H1 (cell line): ENCODE measurements around the gene MINAR2. TPM values are rescaled to one million over a fixed set of nuclear protein-coding genes. Genes with fewer than 3 reads are reported as not detected.

Source experiments
- CTCF ChIA-PET: fragments of 300-600 bp; sonication (Branson Sonifier 250); formaldehyde crosslinking; loops from one replicate; lab custom pipeline; 2021; ENCODE audit not compliant: partially characterized antibody; lab: Charles Lee
- POLR2A ChIA-PET: fragments of 300-600 bp; sonication (Branson Sonifier 250); formaldehyde crosslinking; loops from one replicate; lab custom pipeline; 2021; ENCODE audit warnings: inconsistent platforms; ENCODE audit not compliant: partially characterized antibody; lab: Charles Lee
- DNase-seq, 2 experiments: peaks; one replicate each; pipeline versions ENCODE4 v3.0.0 to v3.0.0-alpha.2; 2010 to 2022; ENCODE audit warnings: low spot score in 2 of 2, low read depth in 1 of 2, mixed read lengths in 1 of 2
- FAIRE-seq: peaks from 2 replicates; lab custom pipeline; 2011; peaks lifted over from hg19 to GRCh38; lab: Jason Lieb, UNC
- H2AFZ ChIP-seq: 2 replicates; pipeline ENCODE4 v1.8.1; 2012; ENCODE audit warnings: low read length, inconsistent platforms
- H2AK5ac ChIP-seq: 2 replicates; pipeline ENCODE4 v1.6.1; 2013; ENCODE audit warnings: low read depth, low read length
- H2BK120ac ChIP-seq: replicated peaks from 2 replicates; pipeline ENCODE3; 2013; ENCODE audit warnings: low read depth, low read length, inconsistent platforms
- H2BK12ac ChIP-seq: 2 replicates; pipeline ENCODE4 v1.6.1; 2013; ENCODE audit warnings: low read depth, low read length
- H2BK15ac ChIP-seq: 2 replicates; pipeline ENCODE4 v1.6.1; 2013; ENCODE audit warnings: low read length
- H2BK20ac ChIP-seq: 2 replicates; pipeline ENCODE4 v1.6.1; 2013; ENCODE audit warnings: low read length
- H2BK5ac ChIP-seq: 2 replicates; pipeline ENCODE4 v1.6.1; 2013; ENCODE audit warnings: low read depth, low read length
- H3K14ac ChIP-seq: 2 replicates; pipeline ENCODE4 v1.6.1; 2013; ENCODE audit warnings: inconsistent platforms; ENCODE audit not compliant: insufficient read length
- H3K18ac ChIP-seq: 2 replicates; pipeline ENCODE4 v1.6.1; 2013; ENCODE audit warnings: low read length; ENCODE audit errors: extremely low read depth
- H3K23ac ChIP-seq: 2 replicates; pipeline ENCODE4 v1.6.1; 2013; ENCODE audit warnings: inconsistent platforms; ENCODE audit not compliant: insufficient read length
- H3K23me2 ChIP-seq: 2 replicates; pipeline ENCODE4 v1.6.1; 2013; ENCODE audit warnings: low read depth, low read length
- H3K27ac ChIP-seq: 2 replicates; pipeline ENCODE4 v1.6.1; 2011; ENCODE audit warnings: low read depth, low read length, inconsistent platforms
- H3K27me3 ChIP-seq, 4 experiments: replicated peaks in 1 of 4; 1 replicate in 1 of 4; 2 replicates in 3 of 4; pipeline versions ENCODE4 v1.6.1 to v1.8.1; 2011 to 2013; ENCODE audit warnings: low read length in 3 of 4, mild to moderate bottlenecking in 3 of 4, inconsistent platforms in 2 of 4, mixed read lengths in 2 of 4, moderate library complexity in 1 of 4; ENCODE audit not compliant: control insufficient read depth in 3 of 4, insufficient read depth in 3 of 4; ENCODE audit errors: extremely low read depth in 1 of 4
- H3K36me3 ChIP-seq, 4 experiments: 2 replicates each; pipeline versions ENCODE4 v1.6.1 to v1.8.1; 2011 to 2013; ENCODE audit warnings: mild to moderate bottlenecking in 4 of 4, low read length in 3 of 4, moderate library complexity in 2 of 4, control low read depth in 1 of 4, inconsistent platforms in 1 of 4; ENCODE audit not compliant: insufficient read depth in 4 of 4, control insufficient read depth in 2 of 4
- H3K4ac ChIP-seq: replicated peaks from 2 replicates; pipeline ENCODE3; 2013; ENCODE audit warnings: low read length, low read depth, mixed read lengths, inconsistent platforms; ENCODE audit not compliant: insufficient read length
- H3K4me1 ChIP-seq, 4 experiments: replicated peaks in 1 of 4; 1 replicate in 1 of 4; 2 replicates in 3 of 4; pipeline versions ENCODE4 v1.6.1 to v1.8.1; 2011 to 2013; ENCODE audit warnings: low read length in 3 of 4, inconsistent platforms in 2 of 4, mixed read lengths in 1 of 4; ENCODE audit not compliant: insufficient read depth in 4 of 4, control insufficient read depth in 3 of 4
- H3K4me2 ChIP-seq, 2 experiments: 2 replicates each; pipeline versions ENCODE4 v1.6.1 to v1.8.1; 2011 to 2013; ENCODE audit warnings: low read depth in 2 of 2, low read length in 2 of 2, control low read depth in 1 of 2, inconsistent platforms in 1 of 2, mild to moderate bottlenecking in 1 of 2; ENCODE audit not compliant: insufficient read depth in 1 of 2
- H3K4me3 ChIP-seq, 4 experiments: fragments of 200-600, 300-600 bp in 1 of 4; sonication (generic), shearing (Covaris generic), sonication (Bioruptor Twin) in 1 of 4; 2 replicates each; pipeline versions ENCODE4 v1.5.1 to v1.8.1; 2011 to 2016; ENCODE audit warnings: low read length in 4 of 4, low read depth in 3 of 4, control low read depth in 2 of 4, inconsistent platforms in 2 of 4, mild to moderate bottlenecking in 2 of 4, mixed read lengths in 1 of 4, moderate library complexity in 1 of 4; ENCODE audit not compliant: insufficient read depth in 2 of 4; ENCODE audit errors: extremely low read depth in 1 of 4
- H3K56ac ChIP-seq: replicated peaks from 2 replicates; pipeline ENCODE3; 2013; ENCODE audit warnings: low read depth, mild to moderate bottlenecking, mixed read lengths, low read length, inconsistent platforms; ENCODE audit not compliant: insufficient read length
- H3K79me1 ChIP-seq: 2 replicates; pipeline ENCODE4 v1.6.1; 2013; ENCODE audit warnings: low read depth, low read length, control low read depth
- H3K79me2 ChIP-seq, 2 experiments: 2 replicates each; pipeline versions ENCODE4 v1.6.1 to v1.8.1; 2012 to 2013; ENCODE audit warnings: low read length in 2 of 2, mild to moderate bottlenecking in 2 of 2, inconsistent platforms in 1 of 2; ENCODE audit not compliant: insufficient read depth in 2 of 2, control insufficient read depth in 1 of 2
- H3K9ac ChIP-seq, 4 experiments: replicated peaks in 1 of 4; 1 replicate in 1 of 4; 2 replicates in 3 of 4; pipeline versions ENCODE4 v1.6.1 to v1.8.1; 2011 to 2013; ENCODE audit warnings: low read depth in 3 of 4, low read length in 3 of 4, control low read depth in 2 of 4, mild to moderate bottlenecking in 2 of 4, moderate library complexity in 2 of 4, inconsistent platforms in 1 of 4; ENCODE audit errors: extremely low read depth in 1 of 4
- H3K9me3 ChIP-seq, 2 experiments: 2 replicates each; pipeline versions ENCODE4 v1.6.1 to v1.8.1; 2012 to 2013; ENCODE audit warnings: mild to moderate bottlenecking in 2 of 2, moderate library complexity in 2 of 2, control low read depth in 1 of 2, inconsistent platforms in 1 of 2, low read depth in 1 of 2, low read length in 1 of 2, mixed read lengths in 1 of 2; ENCODE audit not compliant: insufficient read depth in 2 of 2
- H4K20me1 ChIP-seq, 2 experiments: replicated peaks in 1 of 2; 2 replicates each; pipeline versions ENCODE3 to v1.8.1; 2011 to 2013; ENCODE audit warnings: inconsistent platforms in 2 of 2, low read length in 2 of 2, mild to moderate bottlenecking in 1 of 2; ENCODE audit not compliant: insufficient read depth in 2 of 2, control insufficient read depth in 1 of 2
- H4K5ac ChIP-seq: 2 replicates; pipeline ENCODE4 v1.6.1; 2013; ENCODE audit warnings: low read length, low read depth, mixed read lengths, inconsistent platforms; ENCODE audit not compliant: insufficient read length
- H4K8ac ChIP-seq: 2 replicates; pipeline ENCODE4 v1.8.0; 2013; ENCODE audit warnings: mild to moderate bottlenecking, moderate library complexity, low read length, inconsistent platforms; ENCODE audit not compliant: insufficient read depth; ENCODE audit errors: extremely low read depth
- H4K91ac ChIP-seq: replicated peaks from 2 replicates; pipeline ENCODE3; 2013; ENCODE audit warnings: low read length, mixed read lengths, inconsistent platforms; ENCODE audit not compliant: insufficient read length
- CHD2 ChIP-seq: IDR thresholded peaks from 2 replicates; pipeline ENCODE4 v1.6.1; 2012; ENCODE audit warnings: low read length, improper control_type of control experiment
- TAF1 ChIP-seq: IDR thresholded peaks from 2 replicates; pipeline ENCODE4 v1.6.1; 2011; ENCODE audit warnings: mild to moderate bottlenecking, low read depth, low read length
- TCF12 ChIP-seq: IDR thresholded peaks from 2 replicates; pipeline ENCODE4 v1.6.1; 2011; ENCODE audit warnings: low read depth, mild to moderate bottlenecking, low read length
- WGBS, 2 experiments: shearing (Covaris generic) in 1 of 2; methylation state at CpG; one replicate each; pipeline versions ENCODE4 v1.1.6 to v1.1.7; 2013 to 2015; ENCODE audit warnings: low lambda C conversion rate in 2 of 2, mixed read lengths in 2 of 2, inconsistent platforms in 1 of 2, low coverage in 1 of 2, missing lambda C conversion rate in 1 of 2; ENCODE audit not compliant: insufficient replicate concordance in 2 of 2, insufficient coverage in 1 of 2, insufficient read length in 1 of 2; ENCODE audit errors: extremely low coverage in 1 of 2, missing lambda C conversion rate in 1 of 2; 5-methylcytosine and 5-hydroxymethylcytosine counted together
- polyA plus RNA-seq, 7 experiments: library from polyadenylated mRNA; depleted of rRNA in 3 of 7; stranded (reverse) in 5 of 7; unstranded in 2 of 7; fragments of >200 nt in 5 of 7; fragments of 200-250 nt in 2 of 7; gene quantifications; 1 replicate in 5 of 7; 2 replicates in 1 of 7; 4 replicates in 1 of 7; pipeline versions ENCODE4 v1.2.1 to v1.2.3, GENCODE V29; 2011 to 2013; ENCODE audit warnings: missing spikeins in 2 of 7, mixed read lengths in 2 of 7
- total RNA-seq: library from RNA; stranded (reverse); fragmentation: NEBNext Ultra II Directional; extraction: Animal tissue kit (Norgen Biotek cat#: 25700); gene quantifications from 2 replicates; pipeline ENCODE4 v1.2.1, GENCODE V29; 2021

The MINAR2 gene
- total and polyA plus RNA-seq, 2 of the 8 experiments (the other 6 are each of a cell fraction or from before 2014, with no cell fraction given): 0.17 TPM; not detected in 1

- FAIRE-seq: no peak
- CTCF ChIA-PET: interaction anchor here (2.0 to 2.2 kb wide), 2 partner anchors 13 to 25 kb away, joined by 8 to 11 read pairs; no protein-coding TSS in a partner anchor
Measured at GRCh38 chr5:129746876-129747275, 1.0 kb upstream of the MINAR2 start.

More at GRCh38 chr5:129746876-129747275, 1.0 kb upstream of the MINAR2 start:
- no peak overlapping the region for H2AFZ ChIP-seq
- no peak overlapping the region for H2BK12ac ChIP-seq
- H3K9ac ChIP-seq: no peak overlapping the region
- no peak overlapping the region for H2BK5ac ChIP-seq
- H3K23me2 ChIP-seq: no peaks in the 10 kb centered on the region
- no peak overlapping the region for H2AK5ac ChIP-seq
- no peak for DNase-seq
- H2BK15ac ChIP-seq: no peak overlapping the region
- H3K23ac ChIP-seq: no peak overlapping the region
- H2BK120ac ChIP-seq: no peak overlapping the region
- H4K20me1 ChIP-seq: no peaks in the 10 kb centered on the region
- H3K36me3 ChIP-seq: no peaks in the 10 kb centered on the region
- 89% methylated on average over 2 of the region's 2 CpGs; no CpG with 5 or more reads in 1 of the 2 experiments for WGBS, 2 experiments
- H3K9me3 ChIP-seq: no peaks in the 10 kb centered on the region
- TF ChIP-seq CHD2: no peak
- TF ChIP-seq TAF1: no peak
- no peak for TF ChIP-seq TCF12
- TF ChIP-seq, all 59 proteins: peak for 0
- Histone ChIP-seq H3K14ac (no peak overlapping the region), H3K56ac (no peak overlapping the region), H4K5ac (no peak overlapping the region), H4K91ac (no peak overlapping the region), H3K4me3 (no peak overlapping the region), H3K79me2 (no peaks in the 10 kb centered on the region), H3K4ac (no peak overlapping the region), H2BK20ac (no peak overlapping the region), H3K79me1 (no peaks in the 10 kb centered on the region), H3K4me1 (peaks cover 0 to 3% (median 0%) of the 10 kb centered on the region in 4 experiments; a peak in 2 of 7 replicates), H3K4me2 (no peak overlapping the region), H3K18ac (no peak overlapping the region), H3K27ac (no peak overlapping the region), H4K8ac (no peak overlapping the region), H3K27me3 (no peaks in the 10 kb centered on the region)
- POLR2A ChIA-PET: no interaction called here
